Panc1 (cell line): ENCODE results near the gene LANCL2. TPM values are rescaled to one million over a fixed set of nuclear protein-coding genes. Genes with fewer than 3 reads are reported as not detected.

Experiments used
- ATAC-seq: fragments of 200-7000 bp; cut with Tn5 transposase; 2 replicates; pipeline ENCODE4 v1.9.1; 2020; ENCODE audit warnings: mild to moderate bottlenecking, moderate library complexity
- BruUV-seq: library from RNA; stranded (reverse); fragments of 400-500 nt; replicated peaks from 2 replicates; lab custom pipeline; 2021; lab: Mats Ljungman, UMichigan
- CTCF ChIA-PET: fragments of 300-600 bp; sonication (Branson Sonifier 250); formaldehyde crosslinking; loops from one replicate; lab custom pipeline; 2022; ENCODE audit warnings: antibody characterized with exemption; lab: Charles Lee
- POLR2A ChIA-PET: fragments of 300-600 bp; sonication (Branson Sonifier 250); formaldehyde crosslinking; loops from one replicate; lab custom pipeline; 2022; ENCODE audit warnings: antibody characterized with exemption; lab: Charles Lee
- DNase-seq: peaks from one replicate; pipeline ENCODE4 v3.0.0-alpha.2; 2010; ENCODE audit warnings: low read depth, low spot score
- H3K27ac ChIP-seq: 2 replicates; pipeline ENCODE4 v1.5.1; 2011; ENCODE audit warnings: mild to moderate bottlenecking, low read length, inconsistent platforms
- H3K27me3 ChIP-seq: fragments of 200-500 bp; sonication (Bioruptor generic); 2 replicates; pipeline ENCODE4 v1.6.0; 2014; ENCODE audit warnings: low read length, inconsistent platforms; ENCODE audit not compliant: control insufficient read depth, insufficient read depth
- H3K36me3 ChIP-seq: fragments of 200-500 bp; sonication (Bioruptor generic); 2 replicates; pipeline ENCODE4 v1.5.1; 2014; ENCODE audit warnings: inconsistent platforms, mild to moderate bottlenecking, low read length, moderate library complexity; ENCODE audit not compliant: control insufficient read depth, insufficient read depth
- H3K4me1 ChIP-seq: 2 replicates; pipeline ENCODE4 v1.5.1; 2011; ENCODE audit warnings: inconsistent platforms, mild to moderate bottlenecking, low read length, moderate library complexity; ENCODE audit not compliant: control insufficient read depth, insufficient read depth
- H3K4me3 ChIP-seq, 2 experiments: 2 replicates each; pipeline ENCODE4 v1.5.1; 2011 to 2012; ENCODE audit warnings: low read depth in 2 of 2, low read length in 2 of 2, mild to moderate bottlenecking in 2 of 2, inconsistent platforms in 1 of 2, moderate library complexity in 1 of 2
- H3K9me3 ChIP-seq: fragments of 200-500 bp; sonication (Bioruptor generic); 2 replicates; pipeline ENCODE4 v1.5.1; 2014; ENCODE audit warnings: low read depth, mild to moderate bottlenecking, inconsistent platforms, low read length, moderate library complexity; ENCODE audit not compliant: control insufficient read depth, insufficient read depth
- POLR2AphosphoS5 ChIP-seq: IDR thresholded peaks from 2 replicates; pipeline ENCODE4 v1.6.1; 2012; ENCODE audit warnings: mild to moderate bottlenecking, low read depth, low read length, moderate library complexity
- SIN3A ChIP-seq: IDR thresholded peaks from 2 replicates; pipeline ENCODE4 v1.6.1; 2012; ENCODE audit warnings: low read depth, mild to moderate bottlenecking, low read length, moderate library complexity, borderline replicate concordance; ENCODE audit not compliant: insufficient read depth
- TCF7L2 ChIP-seq: IDR thresholded peaks from 2 replicates; pipeline ENCODE4 v1.6.1; 2011; ENCODE audit warnings: mild to moderate bottlenecking, low read depth, low read length, inconsistent platforms
- in situ Hi-C: cut with HindIII; loops from 2 replicates; pipeline ENCODE4 v1.10.0; 2016; ENCODE audit warnings: low sequenced_read_pairs, low pct_unique_long_range_greater_than_20kb
- intact Hi-C: fragments of 100-400 bp; cut with micrococcal nuclease; formaldehyde crosslinking; loops from one replicate; pipeline ENCODE4 v1.10.0; 2022; ENCODE audit not compliant: unreplicated experiment
- total RNA-seq: library from RNA; stranded (reverse); gene quantifications from one replicate; pipeline ENCODE4 v1.2.1, GENCODE V29; 2021; ENCODE audit not compliant: unreplicated experiment
- TF ChIP-seq, protein P1 (sequence below), 2 experiments: IDR thresholded peaks; 2 replicates each; pipeline ENCODE4 v1.6.1; 2011 to 2012; ENCODE audit warnings: low read depth in 2 of 2, control low read depth in 1 of 2, low read length in 1 of 2, mild to moderate bottlenecking in 1 of 2, moderate library complexity in 1 of 2; ENCODE audit not compliant: insufficient read depth in 1 of 2
- TF ChIP-seq, protein P2 (sequence below): fragments of 450-650 bp; IDR thresholded peaks from 2 replicates; pipeline ENCODE4 v1.5.1; 2017; ENCODE audit warnings: mild to moderate bottlenecking

Gene LANCL2
- total RNA-seq, 1 experiment from 2014 or later: 30.6 TPM

DNA sequence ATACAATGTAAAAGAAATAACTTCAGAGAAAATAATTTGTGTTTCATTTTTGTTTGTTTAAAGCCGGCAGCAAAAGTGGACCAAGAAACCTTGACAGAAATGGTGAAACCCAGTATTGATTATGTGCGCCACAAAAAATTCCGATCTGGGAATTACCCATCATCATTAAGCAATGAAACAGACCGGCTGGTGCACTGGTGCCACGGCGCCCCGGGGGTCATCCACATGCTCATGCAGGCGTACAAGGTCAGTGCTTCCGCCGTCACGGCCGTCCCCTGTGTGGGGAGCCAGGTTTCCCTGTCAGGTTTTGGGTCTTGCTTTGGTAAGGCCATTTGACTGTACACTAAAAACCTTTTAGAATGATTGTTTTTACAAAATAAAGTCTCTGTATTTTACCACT, 46.7 kb downstream of the LANCL2 start:
- intact Hi-C loops: no loop called here
- ATAC-seq: no peak
- in situ Hi-C loops: no loop called here
- Histone ChIP-seq H3K36me3 (no peaks in the 10 kb centered on the region), H3K9me3 (no peaks in the 10 kb centered on the region), H3K27me3 (no peaks in the 10 kb centered on the region), H3K27ac (no peak overlapping the region), H3K4me3 (no peak overlapping the region), H3K4me1 (no peaks in the 10 kb centered on the region)
- CTCF ChIA-PET: no interaction called here
- POLR2A ChIA-PET: no interaction called here
- BruUV-seq: no TSS peak
- DNase-seq: no peak
- TF ChIP-seq, protein P1, sequence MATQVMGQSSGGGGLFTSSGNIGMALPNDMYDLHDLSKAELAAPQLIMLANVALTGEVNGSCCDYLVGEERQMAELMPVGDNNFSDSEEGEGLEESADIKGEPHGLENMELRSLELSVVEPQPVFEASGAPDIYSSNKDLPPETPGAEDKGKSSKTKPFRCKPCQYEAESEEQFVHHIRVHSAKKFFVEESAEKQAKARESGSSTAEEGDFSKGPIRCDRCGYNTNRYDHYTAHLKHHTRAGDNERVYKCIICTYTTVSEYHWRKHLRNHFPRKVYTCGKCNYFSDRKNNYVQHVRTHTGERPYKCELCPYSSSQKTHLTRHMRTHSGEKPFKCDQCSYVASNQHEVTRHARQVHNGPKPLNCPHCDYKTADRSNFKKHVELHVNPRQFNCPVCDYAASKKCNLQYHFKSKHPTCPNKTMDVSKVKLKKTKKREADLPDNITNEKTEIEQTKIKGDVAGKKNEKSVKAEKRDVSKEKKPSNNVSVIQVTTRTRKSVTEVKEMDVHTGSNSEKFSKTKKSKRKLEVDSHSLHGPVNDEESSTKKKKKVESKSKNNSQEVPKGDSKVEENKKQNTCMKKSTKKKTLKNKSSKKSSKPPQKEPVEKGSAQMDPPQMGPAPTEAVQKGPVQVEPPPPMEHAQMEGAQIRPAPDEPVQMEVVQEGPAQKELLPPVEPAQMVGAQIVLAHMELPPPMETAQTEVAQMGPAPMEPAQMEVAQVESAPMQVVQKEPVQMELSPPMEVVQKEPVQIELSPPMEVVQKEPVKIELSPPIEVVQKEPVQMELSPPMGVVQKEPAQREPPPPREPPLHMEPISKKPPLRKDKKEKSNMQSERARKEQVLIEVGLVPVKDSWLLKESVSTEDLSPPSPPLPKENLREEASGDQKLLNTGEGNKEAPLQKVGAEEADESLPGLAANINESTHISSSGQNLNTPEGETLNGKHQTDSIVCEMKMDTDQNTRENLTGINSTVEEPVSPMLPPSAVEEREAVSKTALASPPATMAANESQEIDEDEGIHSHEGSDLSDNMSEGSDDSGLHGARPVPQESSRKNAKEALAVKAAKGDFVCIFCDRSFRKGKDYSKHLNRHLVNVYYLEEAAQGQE (IDR thresholded peaks at IDR 0.05; ENCODE audit: insufficient read depth in 1 of 2, low read depth in 2 of 2, low read length in 1 of 2): no peak
- TF ChIP-seq, protein P2, sequence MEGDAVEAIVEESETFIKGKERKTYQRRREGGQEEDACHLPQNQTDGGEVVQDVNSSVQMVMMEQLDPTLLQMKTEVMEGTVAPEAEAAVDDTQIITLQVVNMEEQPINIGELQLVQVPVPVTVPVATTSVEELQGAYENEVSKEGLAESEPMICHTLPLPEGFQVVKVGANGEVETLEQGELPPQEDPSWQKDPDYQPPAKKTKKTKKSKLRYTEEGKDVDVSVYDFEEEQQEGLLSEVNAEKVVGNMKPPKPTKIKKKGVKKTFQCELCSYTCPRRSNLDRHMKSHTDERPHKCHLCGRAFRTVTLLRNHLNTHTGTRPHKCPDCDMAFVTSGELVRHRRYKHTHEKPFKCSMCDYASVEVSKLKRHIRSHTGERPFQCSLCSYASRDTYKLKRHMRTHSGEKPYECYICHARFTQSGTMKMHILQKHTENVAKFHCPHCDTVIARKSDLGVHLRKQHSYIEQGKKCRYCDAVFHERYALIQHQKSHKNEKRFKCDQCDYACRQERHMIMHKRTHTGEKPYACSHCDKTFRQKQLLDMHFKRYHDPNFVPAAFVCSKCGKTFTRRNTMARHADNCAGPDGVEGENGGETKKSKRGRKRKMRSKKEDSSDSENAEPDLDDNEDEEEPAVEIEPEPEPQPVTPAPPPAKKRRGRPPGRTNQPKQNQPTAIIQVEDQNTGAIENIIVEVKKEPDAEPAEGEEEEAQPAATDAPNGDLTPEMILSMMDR: no peak
- TF ChIP-seq POLR2AphosphoS5 (no peak), TCF7L2 (no peak), SIN3A (no peak)

GRCh38 chr7:55413442-55413841, 48.3 kb downstream of the LANCL2 start:
- TF ChIP-seq, protein P1 (IDR thresholded peaks at IDR 0.05; ENCODE audit: insufficient read depth in 1 of 2, low read depth in 2 of 2, low read length in 1 of 2): no peak
- no peak for TF ChIP-seq TCF7L2
- no peak for TF ChIP-seq SIN3A
- TF ChIP-seq, protein P2: no peak
- no peak for TF ChIP-seq POLR2AphosphoS5
- POLR2A ChIA-PET: no interaction called here
- no peak for ATAC-seq
- CTCF ChIA-PET: interaction anchor here (0.5 kb wide), 1 partner anchor 117 kb away, joined by 5 read pairs; no protein-coding TSS in a partner anchor
- no peaks in the 10 kb centered on the region for H3K9me3 ChIP-seq
- H3K4me3 ChIP-seq: no peak overlapping the region
- no peak overlapping the region for H3K27ac ChIP-seq
- no peaks in the 10 kb centered on the region for H3K36me3 ChIP-seq
- no peaks in the 10 kb centered on the region for H3K27me3 ChIP-seq
- no peak for DNase-seq
- no peaks in the 10 kb centered on the region for H3K4me1 ChIP-seq
- no TSS peak for BruUV-seq
- intact Hi-C loops (no loop called here), in situ Hi-C loops (no loop called here)
